Epidermal melanocyte (primary cell): ENCODE measurements around the gene WDR18.
"Not testable (repeated sequence)": the region's sequence is repeated elsewhere in the genome, so short reads cannot be mapped to it uniquely, and the experiment has no call there.

Experiments
- DNase-seq: peaks from one replicate; pipeline ENCODE4 v3.0.0; 2011; ENCODE audit warnings: low spot score; ENCODE audit not compliant: insufficient read length

WDR18 gene

GRCh38 chr19:1018932-1019615 is 34.9 kb downstream of the WDR18 start:
- DNase-seq: no peak

DNA sequence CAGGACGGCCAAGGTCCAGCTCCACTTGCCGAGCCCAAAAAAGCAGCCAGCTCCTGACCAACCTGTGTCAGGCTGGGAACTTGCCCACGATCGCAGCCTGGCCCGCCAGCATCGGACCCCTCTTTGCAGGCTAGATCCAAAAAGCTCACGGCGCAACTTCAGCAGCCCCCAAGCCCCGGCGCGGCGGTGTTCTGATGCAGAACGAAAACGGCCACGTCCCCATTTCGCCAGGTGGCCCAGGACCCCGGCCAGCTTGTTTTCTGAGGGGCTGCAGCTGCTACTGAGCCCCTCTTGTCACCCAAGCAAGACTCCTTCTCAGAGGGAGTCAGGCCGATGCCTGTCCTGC is 35.4 kb downstream of the WDR18 start:
- DNase-seq: no peak

- DNase-seq: no peak
Observed at GRCh38 chr19:1019980-1020867, 36.1 kb downstream of the WDR18 start.

DNA sequence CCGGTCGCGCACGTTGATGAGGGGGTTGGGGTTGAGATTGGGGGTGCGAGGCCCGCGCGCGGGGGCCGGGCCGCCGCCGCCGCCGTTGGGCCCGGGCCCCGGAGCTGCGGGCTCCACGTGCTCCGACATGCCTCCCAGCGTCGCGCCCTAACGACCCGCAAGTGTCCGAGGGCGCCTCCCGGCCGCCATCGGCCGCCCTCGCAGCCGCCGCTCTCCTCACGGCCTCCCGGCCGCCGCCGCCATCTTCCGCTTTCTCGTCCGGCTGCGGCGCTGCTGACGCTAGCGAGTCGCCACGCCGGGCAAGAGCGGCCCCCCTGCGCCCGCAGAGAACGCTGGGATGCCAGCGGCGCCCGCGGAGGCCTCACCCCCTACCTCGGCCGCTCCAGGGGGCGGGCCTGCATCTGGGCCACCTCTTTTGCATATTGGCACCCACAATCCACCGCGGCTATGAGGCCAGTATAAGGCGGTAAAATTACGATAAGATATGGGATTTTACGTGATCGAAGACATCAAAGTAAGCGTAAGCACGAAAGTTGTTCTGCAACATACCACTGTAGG is 36.8 kb downstream of the WDR18 start, which contains the start of gene TMEM259:
TSS of gene TMEM259 (minus strand) at position 256 of the 558 bp plus-strand sequence. CDS start at position 129, 127 bp downstream.
- DNase-seq: peak; percentile 98

DNA sequence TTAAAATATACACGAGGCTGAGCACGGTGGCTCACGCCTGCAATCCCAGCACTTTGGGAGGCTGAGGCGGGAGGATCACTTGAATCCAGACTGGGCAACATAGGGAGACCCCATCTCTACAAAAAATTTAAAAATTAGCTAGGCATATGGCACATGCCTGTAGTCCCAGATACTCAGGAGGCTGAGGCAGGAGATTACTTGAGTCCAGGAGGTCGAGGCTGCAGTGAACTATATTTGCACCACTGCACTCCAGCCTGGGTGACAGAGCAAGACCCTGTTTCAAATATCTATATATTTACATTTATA is 39.7 kb downstream of the WDR18 start:
- DNase-seq: not testable (repeated sequence)

DNA sequence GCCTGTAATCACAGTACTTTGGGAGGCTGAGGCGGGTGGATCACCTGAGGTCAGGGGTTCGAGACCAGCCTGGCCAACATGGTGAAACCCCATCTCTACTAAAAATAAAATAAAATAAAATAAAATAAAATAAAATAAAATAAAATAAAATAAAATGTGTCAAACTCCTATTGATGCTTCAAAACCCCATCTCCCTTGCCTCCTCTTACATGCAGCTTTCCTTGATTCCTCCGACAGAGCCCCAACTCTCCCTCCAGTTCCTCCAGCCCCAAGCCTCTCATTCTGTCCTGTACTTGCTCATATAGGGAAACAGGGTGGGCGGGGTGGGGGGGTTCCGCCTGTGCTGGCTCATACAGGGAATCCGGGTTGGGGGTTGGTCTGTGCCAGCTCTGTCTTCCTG is 40.9 kb downstream of the WDR18 start:
- DNase-seq: not testable (repeated sequence)

DNA sequence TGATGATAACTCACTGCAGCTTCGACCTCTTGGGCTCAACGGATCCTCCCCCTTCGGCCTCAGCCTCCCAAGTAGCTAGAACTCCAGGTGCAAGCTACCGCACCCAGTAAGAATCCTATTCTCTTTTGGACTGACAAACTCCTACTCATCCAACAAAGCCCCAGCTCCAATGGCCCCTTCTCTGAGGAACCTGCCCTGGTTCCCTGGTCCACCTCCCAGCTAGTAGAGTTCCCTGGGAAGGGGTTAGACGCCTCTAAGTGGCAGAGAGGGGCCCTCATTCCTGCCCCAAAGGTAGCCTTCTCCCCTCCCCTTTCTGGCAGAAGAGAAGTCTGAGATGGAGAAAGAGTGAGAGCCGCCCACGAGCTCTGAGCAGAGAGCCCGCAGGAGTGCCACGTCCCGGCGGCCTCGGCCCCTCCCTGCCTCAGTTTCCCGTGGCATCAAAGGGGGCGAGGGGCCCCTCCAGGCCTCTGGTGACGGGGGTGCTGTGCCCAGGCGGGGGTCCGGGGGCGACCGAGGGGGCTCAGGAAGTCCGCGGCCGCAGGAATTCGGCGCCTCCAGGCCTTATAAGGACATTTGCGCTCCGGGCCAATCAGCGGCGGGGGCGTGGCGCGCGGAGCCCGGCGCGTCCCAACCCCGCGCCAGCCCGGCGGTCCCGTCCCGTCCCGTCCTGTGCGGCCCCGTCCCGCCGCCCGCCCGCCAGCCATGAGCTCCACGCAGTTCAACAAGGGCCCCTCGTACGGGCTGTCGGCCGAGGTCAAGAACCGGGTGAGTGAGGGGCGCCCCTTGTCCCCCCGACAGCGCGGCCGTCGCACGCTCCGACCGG is 42.0 kb downstream of the WDR18 start, which contains the start of gene CNN2:
TSS of gene CNN2 (plus strand) at position 649 of the 823 bp plus-strand sequence. CDS start at position 703, 54 bp downstream.
- DNase-seq: peak; percentile 89

DNA sequence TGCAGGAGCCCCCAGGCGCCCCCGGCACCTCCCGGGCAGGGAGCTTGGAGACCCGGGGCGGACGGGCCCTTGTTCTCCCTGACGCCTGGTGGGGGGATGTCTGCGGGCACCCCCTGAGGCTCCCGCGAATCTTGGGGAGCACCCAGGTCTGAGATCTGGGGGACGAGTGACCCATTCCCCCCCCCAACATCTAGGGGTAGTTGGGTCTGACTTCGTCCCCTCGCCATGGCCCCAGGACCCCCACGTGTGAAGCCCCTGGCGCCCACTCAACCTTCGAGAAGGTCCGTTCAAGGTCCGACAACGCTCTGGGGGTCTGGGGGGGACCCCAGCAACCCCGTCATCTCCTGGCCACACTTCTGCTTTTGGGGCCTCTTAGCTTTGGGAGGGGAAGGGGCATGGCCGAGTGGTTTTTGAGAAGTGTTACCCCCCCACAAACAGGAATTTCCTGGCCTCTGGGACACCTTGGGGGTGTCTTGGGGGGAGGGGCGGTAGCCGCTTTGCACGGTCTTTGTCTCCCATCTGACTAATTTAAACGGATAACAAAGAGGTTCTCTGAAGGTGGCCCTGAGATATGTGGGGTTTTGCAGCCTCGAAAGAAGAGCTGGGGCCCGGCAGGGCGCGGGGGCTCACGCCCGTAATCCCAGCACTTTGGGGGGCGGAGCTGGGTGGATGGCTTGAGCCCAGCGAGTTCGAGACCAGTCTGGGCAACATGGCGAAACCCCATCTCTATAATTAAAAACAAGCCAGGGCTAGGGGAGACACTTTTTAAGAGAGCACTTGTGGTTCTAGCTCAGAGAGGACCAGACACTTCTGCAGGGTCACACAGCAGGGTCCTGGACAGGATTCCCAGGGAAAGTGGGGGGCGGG is 42.9 kb downstream of the WDR18 start:
- peak; percentile 24 for DNase-seq

GRCh38 chr19:1027650-1028061 is 43.5 kb downstream of the WDR18 start:
- no peak for DNase-seq

- DNase-seq: peak; percentile 98
Observed at GRCh38 chr19:1028062-1028926, 44.1 kb downstream of the WDR18 start.

DNA sequence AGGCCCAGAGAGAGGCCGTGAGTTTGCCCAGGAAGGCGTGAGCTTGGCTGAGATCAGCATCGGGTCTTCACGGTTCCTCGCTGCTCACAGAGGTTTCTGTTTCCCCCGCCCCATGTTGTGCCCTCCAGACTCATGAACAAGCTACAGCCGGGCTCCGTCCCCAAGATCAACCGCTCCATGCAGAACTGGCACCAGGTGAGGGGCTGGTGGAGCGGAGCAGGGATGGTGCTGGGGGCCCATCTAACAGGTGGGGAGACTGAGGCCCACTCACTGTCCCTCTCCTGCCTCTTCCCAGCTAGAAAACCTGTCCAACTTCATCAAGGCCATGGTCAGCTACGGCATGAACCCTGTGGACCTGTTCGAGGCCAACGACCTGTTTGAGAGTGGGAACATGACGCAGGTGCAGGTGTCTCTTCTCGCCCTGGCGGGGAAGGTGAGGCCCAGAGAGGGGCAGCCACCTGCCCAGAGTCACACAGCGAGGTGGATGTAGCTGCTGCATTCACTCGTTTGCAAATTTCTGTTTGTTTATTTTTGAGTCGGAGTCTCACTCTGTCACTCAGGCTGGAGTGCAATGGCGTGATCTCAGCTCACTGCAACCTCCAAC is 48.2 kb downstream of the WDR18 start:
- DNase-seq: peak; percentile 3

DNA sequence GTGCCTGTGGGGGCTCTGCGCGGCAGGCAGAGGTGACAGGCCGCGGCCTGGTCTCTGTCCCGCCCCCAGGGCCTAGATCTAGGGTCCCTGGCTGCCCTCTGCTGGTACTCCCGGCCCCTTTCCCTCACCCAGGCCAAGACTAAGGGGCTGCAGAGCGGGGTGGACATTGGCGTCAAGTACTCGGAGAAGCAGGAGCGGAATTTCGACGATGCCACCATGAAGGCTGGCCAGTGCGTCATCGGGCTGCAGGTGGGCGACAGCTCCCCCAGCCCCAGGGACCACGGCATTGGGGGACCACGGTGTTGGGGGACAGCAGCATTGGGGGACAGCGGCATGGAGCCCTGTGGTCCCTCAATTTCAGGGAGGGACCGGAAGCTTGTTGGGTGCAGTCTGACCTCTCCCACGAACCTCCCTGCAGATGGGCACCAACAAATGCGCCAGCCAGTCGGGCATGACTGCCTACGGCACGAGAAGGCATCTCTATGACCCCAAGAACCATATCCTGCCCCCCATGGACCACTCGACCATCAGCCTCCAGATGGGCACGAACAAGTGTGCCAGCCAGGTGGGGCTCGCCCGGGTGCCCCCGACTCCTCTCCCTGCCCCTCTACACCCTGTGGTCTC is 52.0 kb downstream of the WDR18 start:
- no peak for DNase-seq

DNA sequence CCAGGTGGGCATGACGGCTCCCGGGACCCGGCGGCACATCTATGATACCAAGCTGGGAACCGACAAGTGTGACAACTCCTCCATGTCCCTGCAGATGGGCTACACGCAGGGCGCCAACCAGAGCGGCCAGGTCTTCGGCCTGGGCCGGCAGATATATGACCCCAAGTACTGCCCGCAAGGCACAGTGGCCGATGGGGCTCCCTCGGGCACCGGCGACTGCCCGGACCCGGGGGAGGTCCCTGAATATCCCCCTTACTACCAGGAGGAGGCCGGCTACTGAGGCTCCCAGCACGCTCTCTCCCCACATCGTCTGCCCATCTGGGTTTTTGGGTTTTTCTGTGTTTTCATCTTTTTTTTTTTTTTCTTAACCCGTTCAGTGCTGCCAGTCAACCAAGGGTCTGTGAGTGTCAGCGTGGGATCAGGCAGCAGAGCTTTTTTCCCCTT is 53.5 kb downstream of the WDR18 start:
- DNase-seq: no peak

- DNase-seq: no peak
Observed at GRCh38 chr19:1038978-1039645, 55.0 kb downstream of the WDR18 start.

DNA sequence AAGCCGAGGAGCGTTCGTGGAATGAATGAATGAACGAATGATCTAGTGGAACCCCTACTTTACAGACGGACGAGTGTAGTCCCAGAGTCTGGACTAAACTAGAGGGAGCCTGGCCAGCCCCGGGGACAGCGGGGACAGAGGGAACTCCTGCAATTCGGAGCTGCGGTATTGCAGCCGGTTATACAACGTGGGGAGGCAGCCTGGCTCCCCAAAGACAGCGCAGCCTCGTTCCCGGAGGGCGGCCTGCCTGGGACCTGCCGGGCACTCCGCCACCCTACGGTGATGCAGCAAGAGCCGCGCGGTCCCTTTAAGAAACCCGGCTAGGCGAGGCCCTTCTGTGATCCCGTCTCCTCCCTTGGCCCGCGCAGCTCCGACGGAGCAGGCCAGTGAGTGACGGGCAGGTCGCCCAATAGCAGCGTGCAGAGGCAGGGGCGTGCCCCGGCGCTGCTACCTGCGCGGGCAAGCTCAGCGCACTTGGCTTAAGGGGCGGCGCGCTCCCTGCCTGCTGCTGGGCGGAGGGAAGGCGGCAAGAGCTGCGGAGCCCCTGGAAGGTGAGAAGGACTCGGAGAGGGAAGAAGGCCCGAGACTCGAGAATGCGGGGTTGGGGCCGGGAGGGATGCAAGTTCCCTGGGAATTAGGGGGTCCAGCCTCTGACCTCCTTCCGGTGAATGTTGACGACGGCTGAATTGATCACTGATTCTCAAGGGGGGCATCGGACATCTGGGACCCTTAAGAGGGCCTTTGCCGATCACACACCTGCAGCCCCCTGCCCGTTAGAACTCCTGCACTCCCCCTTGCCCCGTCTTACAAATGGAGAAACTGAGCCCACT is 55.7 kb downstream of the WDR18 start, which contains the start of gene ABCA7:
TSS of gene ABCA7 (plus strand) at position 462 of the 830 bp plus-strand sequence. CDS start 1,255 bp downstream, outside the sequence.
- DNase-seq: peak; percentile 90

- DNase-seq: peak; percentile 100
Observed at GRCh38 chr19:1040476-1041271, 56.5 kb downstream of the WDR18 start.
